ENCODE data around the gene LIMS2.

Gene LIMS2

DNA sequence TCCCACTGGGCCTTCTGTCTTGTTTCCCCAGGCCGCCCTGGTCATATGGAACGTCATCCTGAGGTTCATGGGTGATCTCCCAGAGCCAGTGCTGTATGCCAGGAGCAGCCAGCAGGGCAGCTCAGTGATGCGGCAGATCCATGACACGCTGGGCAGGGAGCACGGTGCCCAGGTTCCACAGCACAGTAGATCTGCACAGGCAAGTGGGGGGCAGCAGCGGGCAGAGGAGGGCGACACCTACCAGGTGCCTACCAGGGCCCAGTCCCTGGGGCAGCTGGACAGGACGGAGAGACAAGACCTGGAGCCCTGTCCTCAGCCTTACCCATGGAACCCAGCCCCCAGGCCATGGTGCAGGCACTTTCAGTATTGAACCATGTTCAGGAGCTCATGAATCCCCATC lies 65.5 kb downstream of the LIMS2 start:
- TF ChIP-seq GATA1 (IDR thresholded peaks at IDR 0.05; ENCODE audit: low read depth, low read length) = no peak
- TF ChIP-seq POLR2A (IDR thresholded peaks at IDR 0.05; ENCODE audit: low read length) = no peak
- DNase-seq = no peak

DNA sequence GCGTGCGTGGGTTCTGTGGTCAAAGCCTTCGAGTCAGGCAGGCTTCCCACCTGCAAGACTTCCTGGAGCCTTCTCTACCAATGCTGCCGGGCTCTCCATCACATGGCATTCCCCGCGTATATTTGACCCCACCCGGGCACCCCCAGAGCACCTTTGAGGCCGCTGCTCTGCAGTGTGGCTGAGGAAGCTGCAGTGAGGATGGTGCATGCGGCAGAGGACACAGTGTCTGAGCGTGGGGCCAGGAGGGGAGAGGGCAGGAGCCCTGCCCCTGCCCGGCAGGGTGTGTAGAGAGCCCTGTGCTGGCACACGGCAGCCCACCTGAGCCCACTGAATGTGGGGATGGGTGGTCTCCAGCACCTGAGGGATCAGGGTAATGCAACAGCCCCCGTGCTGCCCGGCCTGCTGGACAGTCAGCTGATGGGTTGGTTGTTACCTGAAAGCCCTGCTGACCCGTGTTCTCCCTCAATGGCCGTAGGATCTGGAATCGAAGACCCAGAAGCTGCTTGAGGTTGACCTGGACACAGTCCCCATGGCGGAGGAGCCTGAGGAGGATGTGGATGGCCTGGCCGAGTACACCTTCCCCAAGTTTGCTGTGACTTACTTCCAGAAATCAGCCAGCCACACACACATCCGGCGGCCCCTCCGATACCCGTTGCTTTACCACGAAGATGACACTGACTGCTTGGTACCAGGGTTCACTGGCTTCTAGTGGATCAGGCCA lies 66.1 kb downstream of the LIMS2 start:
- no peak for TF ChIP-seq POLR2A (IDR thresholded peaks at IDR 0.05; ENCODE audit: low read length)
- TF ChIP-seq GATA1 (IDR thresholded peaks at IDR 0.05; ENCODE audit: low read depth, low read length) = no peak
- DNase-seq = no peak

DNA sequence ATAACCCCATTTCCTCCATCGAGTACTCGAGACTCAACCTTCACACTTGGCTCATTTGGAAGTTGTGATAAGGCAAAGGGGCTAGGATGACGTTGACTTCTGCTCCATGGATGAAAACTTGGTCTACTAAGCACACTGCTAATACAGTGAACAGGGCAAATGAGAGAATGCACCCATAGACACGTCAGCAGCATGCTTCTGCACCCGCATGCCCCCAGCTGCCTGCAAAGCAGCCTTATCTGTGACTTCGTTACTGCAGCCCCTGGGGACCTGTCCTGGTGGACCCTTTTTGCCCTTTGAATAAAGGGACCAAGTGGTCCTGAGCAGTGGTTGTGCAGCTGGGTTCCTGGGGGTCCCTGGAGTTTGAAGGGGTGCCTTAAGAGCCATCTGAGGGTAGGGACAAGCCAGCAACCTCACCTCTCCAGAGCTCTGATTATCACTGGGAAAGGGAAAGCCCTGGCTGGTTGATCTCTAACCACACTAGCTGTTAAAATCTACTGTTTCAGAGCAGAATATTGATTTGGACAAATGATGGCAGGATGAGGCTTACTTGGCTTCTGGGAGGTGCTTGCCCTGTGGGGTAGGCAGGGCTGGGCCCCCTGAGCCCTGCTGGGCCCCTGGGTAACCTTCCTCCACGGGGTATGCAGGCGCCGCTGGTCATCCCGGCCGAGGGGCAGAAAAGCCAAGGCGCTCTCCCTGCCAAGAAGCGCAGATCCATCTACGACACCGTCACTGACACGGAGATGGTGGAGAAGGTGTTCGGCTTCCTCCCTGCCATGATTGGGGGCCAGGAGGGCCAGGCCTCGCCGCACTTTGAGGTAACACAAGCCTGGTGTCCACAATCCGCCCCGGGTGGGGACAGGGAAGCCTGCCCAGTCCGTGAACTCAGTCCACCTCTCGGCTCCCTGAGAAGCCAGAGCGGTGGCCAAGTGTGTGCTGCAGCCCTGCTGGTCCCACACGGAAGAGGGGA lies 67.0 kb downstream of the LIMS2 start:
- DNase-seq = no peak
- TF ChIP-seq GATA1 (IDR thresholded peaks at IDR 0.05; ENCODE audit: low read depth, low read length) (no peak), POLR2A (IDR thresholded peaks at IDR 0.05; ENCODE audit: low read length) (no peak)

DNA sequence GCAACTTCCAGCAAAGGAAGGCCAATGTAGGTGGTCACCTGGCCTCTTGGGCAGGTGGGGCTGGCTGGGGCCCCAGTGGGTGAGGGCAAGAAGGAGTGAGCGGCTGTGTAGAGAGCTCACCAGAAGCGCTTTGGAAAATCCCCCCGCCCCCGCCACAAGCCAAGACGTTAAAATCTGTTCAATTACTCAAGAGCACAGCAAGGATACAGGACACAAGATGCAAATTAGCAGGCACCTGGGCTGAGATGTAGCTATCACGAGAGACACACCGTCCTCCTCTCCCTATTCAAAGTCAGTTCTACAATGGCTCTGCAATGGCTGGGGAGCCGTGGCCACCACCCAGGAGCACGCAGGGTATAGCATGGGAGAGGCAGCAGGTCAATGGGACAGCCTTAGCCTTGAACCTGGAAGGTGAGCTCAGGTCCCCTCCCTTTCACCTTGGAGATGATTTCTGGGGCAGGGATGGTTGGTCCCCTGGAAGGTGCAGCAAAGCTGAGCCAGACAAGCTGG lies 67.9 kb downstream of the LIMS2 start:
- TF ChIP-seq GATA1 (IDR thresholded peaks at IDR 0.05; ENCODE audit: low read depth, low read length) (no peak), POLR2A (IDR thresholded peaks at IDR 0.05; ENCODE audit: low read length) (no peak)
- DNase-seq = no peak

DNA sequence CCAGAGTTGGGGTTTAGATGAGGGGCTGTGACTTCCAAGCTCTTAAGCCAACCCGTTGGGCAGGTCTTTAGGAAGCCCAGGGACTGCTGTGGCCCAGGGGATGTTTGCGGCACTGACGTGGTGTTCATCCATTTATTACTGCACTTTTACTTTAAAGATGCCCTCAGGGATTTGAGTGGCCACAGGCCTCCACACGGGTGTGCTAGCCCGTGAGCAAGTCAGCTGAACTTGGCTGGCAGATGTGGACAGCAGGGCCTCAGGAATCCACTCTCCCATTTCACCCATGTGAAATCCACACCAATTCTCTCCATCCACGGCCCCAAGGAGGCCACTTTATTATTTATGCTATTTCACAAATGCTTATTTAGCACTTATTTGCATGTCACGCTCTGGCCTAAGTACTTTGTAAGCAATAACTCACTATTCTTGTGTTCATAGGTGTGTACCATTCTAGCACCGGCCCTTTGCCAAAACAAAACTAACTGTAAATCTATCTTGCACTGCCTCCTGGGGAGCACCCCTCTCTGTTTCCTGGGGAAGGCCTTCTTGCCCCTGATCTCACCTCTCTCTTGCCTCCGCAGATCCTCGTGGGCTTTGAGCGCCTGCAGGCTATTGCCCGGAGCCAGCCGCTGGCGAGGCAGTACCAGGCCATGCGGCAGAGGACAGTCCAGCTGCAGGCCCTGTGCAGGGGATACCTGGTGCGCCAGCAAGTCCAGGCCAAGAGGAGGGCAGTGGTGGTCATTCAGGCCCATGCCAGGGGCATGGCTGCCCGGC lies 68.5 kb downstream of the LIMS2 start:
- TF ChIP-seq POLR2A (IDR thresholded peaks at IDR 0.05; ENCODE audit: low read length) = no peak
- TF ChIP-seq GATA1 (IDR thresholded peaks at IDR 0.05; ENCODE audit: low read depth, low read length) = no peak
- DNase-seq = no peak

DNA sequence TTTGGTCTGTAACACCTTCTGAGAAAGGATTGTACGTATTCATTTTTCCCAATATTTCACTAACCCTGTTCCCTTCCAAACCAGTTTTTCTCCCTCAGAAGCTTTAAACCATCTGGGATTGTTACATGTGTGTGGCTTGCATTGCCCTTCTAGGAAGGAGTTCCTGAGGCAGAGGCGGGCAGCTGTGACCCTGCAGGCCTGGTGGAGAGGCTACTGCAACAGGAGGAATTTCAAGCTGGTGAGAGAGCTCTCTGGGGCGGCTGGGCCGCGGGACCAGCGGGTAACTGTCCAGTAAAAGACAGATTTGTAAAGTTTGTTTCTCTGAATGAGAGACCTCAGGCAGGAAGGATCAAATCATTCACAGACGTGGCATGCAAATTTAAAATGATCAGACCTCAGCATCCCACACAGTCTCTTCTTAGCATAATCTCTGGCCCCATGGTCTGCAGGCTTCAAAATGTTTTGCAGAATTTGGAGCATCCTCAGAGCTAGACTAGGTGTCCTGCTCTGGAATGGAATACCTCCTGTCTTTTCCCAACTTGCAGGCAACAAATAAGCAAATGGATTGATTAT lies 69.6 kb downstream of the LIMS2 start:
- no peak for DNase-seq

DNA sequence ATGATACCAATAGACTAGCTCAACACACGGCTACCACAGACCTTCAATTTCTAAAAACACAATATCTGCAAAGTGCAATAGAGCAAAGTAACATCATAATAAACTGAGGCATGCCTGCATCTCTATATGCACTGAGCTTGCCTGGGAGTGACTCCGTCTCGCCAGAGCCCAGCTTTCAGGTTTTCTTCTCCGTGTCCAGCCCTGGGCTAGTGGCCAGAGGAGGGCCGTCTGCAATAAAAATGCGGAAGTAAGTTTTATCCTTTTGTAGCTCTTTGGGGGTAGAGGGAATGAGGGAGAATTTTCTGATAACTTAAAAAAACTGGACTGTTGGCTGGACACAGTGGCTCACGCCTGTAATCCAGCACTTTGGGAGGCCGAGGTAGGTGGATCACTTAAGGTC lies 70.3 kb downstream of the LIMS2 start:
- no peak for TF ChIP-seq GATA1 (IDR thresholded peaks at IDR 0.05; ENCODE audit: low read depth, low read length)
- TF ChIP-seq POLR2A (IDR thresholded peaks at IDR 0.05; ENCODE audit: low read length) = no peak
- DNase-seq = no peak

More for the DNA sequence above, 69.6 kb downstream of the LIMS2 start:
- TF ChIP-seq POLR2A (IDR thresholded peaks at IDR 0.05; ENCODE audit: low read length) (no peak), GATA1 (IDR thresholded peaks at IDR 0.05; ENCODE audit: low read depth, low read length) (no peak)

DNA sequence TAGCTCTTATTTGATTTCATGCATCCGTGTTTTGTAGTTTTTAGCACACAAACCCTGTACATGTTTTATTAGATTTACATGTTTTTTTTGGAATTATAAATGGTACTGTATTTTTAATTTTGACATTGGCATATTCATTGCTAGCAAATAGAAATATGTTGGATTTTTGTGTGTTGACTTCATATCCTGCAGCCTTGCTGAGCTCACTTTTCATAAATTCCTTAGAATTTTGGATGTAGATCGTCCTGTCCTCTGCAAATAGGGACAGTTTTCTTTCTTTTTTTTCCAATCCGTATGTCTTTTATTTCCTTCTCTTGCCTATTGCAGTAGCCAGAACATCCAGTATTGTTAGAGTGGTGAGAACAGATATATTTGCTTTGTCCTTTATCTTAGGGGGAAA lies 76.1 kb downstream of the LIMS2 start:
- no peak for TF ChIP-seq POLR2A (IDR thresholded peaks at IDR 0.05; ENCODE audit: low read length)
- DNase-seq = no peak

DNA sequence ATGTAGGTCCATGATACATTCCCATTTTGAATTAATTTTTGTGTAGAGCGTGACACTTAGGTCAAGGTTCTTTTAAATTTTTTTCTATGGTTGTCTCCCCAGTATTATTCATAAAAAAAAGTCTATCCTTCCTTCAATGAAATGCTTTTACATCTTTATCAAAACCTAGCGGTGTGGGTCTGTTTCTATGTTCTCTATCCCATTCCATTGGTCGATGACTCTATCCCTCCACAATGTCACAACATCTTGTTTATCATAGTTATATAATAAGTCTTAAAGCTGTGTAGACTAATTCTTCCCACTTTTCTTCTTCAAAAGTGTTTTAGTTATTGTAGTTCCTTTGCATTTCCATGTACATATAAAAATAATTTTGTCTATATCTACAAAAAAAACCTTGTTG lies 76.6 kb downstream of the LIMS2 start:
- no peak for DNase-seq
- TF ChIP-seq GATA1 (IDR thresholded peaks at IDR 0.05; ENCODE audit: low read depth, low read length) (no peak), POLR2A (IDR thresholded peaks at IDR 0.05; ENCODE audit: low read length) (no peak)

DNA sequence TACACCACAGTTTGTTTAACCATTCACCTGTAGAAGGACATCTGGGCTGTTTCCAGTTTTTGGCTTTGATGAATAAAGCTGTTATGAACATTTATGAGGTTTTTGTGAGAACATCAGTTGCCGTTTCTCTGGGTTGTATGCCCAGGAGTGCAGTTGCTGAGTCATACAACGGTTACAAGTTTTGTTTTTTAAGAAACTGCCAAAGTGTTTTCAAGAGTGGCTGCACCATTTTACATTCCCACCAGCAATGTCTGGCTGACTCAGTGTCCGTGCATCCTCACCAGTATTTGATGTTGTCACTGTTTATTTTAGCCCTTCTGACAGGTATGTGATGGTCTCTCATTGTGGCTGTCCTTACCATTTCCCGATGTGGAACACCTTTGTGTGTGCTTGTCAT lies 77.3 kb downstream of the LIMS2 start:
- DNase-seq = no peak
- no peak for TF ChIP-seq POLR2A (IDR thresholded peaks at IDR 0.05; ENCODE audit: low read length)
- TF ChIP-seq GATA1 (IDR thresholded peaks at IDR 0.05; ENCODE audit: low read depth, low read length) = no peak

DNA sequence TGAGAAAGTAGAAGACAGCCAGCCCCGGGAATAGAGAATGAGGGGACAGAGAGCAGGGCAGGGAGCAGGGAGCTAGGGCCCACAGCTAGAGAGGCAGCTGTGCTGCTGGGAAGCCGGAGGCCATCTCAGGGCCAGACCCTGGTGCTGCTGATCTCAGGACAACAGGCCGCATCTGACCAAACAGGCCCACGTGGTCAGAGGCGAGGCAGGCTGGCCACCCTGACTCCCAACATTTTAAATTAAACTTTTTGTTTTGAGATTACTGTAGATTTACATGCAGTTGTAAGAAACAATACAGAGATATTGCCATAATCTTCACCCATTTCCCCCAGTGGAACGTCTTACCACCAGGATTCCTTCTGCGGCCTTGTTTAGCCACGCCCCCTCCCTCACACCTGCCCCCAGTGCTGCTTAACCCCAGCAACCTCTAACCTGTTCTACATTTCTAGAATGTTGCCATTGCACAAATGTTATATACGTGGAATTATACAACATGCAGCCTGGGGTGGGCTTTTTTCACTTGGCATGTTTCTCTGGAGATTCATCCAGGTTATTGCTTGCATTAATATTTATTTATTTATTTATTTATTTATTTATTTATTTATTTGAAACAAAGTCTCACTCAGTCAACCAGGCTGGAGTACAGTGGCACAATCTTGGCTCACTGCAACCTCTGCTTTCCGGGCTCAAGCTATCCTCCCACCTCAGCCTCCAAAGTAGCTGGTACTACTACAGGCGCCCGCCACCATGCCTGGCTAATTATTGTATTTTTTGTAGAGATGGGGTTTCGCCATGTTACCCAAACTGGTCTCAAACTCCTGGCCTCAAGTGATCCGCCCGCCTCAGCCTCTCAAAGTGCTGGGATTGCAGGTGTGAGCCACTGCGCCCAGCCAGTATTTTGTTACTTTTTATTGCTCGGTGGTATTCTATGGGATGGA lies 78.0 kb downstream of the LIMS2 start:
- no peak for DNase-seq
- no peak for TF ChIP-seq POLR2A (IDR thresholded peaks at IDR 0.05; ENCODE audit: low read length)
- no peak for TF ChIP-seq GATA1 (IDR thresholded peaks at IDR 0.05; ENCODE audit: low read depth, low read length)

DNA sequence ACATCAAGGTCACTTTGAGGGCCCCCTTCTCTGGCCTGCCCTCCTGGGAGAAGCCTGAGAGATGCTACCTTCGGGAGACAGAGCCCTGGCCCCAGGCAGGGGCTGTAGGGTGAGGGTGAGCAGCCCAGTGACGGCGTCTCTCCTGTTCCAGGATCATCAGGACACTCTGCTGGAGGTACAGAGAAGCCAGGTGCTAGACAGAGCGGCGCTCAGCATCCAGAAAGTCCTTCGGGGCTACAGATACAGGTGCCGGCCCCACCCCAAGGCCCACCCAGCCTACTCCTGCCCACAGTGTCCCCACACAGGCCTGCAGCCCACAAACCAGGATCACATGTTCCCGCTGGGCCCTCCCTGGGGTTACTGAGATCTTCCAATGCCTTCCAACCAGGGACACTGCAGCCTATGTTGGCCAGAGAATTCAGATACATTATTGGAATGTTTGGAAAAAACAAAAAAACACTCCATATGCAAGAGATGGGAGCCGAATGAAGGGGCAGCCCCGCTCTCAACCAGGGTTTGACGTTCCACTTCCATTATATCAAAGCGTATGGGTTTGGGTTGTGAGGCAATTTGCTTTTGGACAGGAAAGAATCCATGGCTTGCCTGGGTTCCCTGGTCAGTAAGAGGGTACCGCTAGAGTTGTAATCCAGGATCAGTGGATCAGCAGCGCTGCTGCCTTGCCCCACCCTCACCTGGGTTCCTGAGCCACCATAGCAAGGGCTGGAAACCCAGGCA lies 78.9 kb downstream of the LIMS2 start:
- no peak for DNase-seq
- no peak for TF ChIP-seq GATA1 (IDR thresholded peaks at IDR 0.05; ENCODE audit: low read depth, low read length)

Data from erythroblast (primary cell).